HG03097 (cell line): ENCODE results near the gene WDR45B.
"Not testable (repeated sequence)": the region's sequence is repeated elsewhere in the genome, so short reads cannot be mapped to it uniquely, and the experiment has no call there.

Experiments used
- ATAC-seq: cut with Tn5 transposase; IDR thresholded peaks from one replicate; pipeline ENCODE4 v1.9.1; 2021; ENCODE audit not compliant: unreplicated experiment, low FRiP score

WDR45B gene

GRCh38 chr17:82588266-82589175 is 59.7 kb downstream of the WDR45B start:
- ATAC-seq = no peak

- no peak for ATAC-seq
These were observed 60.8 kb downstream of the WDR45B start for GRCh38 chr17:82587234-82588086.

- ATAC-seq = no peak
These were observed 61.5 kb downstream of the WDR45B start for GRCh38 chr17:82586576-82587233.

- ATAC-seq = not testable (repeated sequence)
These were observed 62.2 kb downstream of the WDR45B start for GRCh38 chr17:82585935-82586575.

GRCh38 chr17:82583720-82584234 is 64.5 kb downstream of the WDR45B start:
- no peak for ATAC-seq

GRCh38 chr17:82582709-82583108 is 65.5 kb downstream of the WDR45B start:
- no peak for ATAC-seq

- ATAC-seq = no peak
These were observed 66.0 kb downstream of the WDR45B start for GRCh38 chr17:82582213-82582612.

- not testable (repeated sequence) for ATAC-seq
These were observed 68.3 kb downstream of the WDR45B start for GRCh38 chr17:82579969-82580368.

- ATAC-seq = no peak
These were observed 70.9 kb downstream of the WDR45B start for GRCh38 chr17:82577300-82577699.

GRCh38 chr17:82575581-82576221 is 72.5 kb downstream of the WDR45B start:
- ATAC-seq = not testable (repeated sequence)

GRCh38 chr17:82574041-82574440 is 74.2 kb downstream of the WDR45B start:
- ATAC-seq = no peak

- no peak for ATAC-seq
These were observed 76.4 kb downstream of the WDR45B start for GRCh38 chr17:82571855-82572254.

GRCh38 chr17:82570277-82570676 is 78.0 kb downstream of the WDR45B start:
- ATAC-seq = no peak

- no peak for ATAC-seq
These were observed 78.6 kb downstream of the WDR45B start for GRCh38 chr17:82569621-82570020.

- no peak for ATAC-seq
These were observed 79.2 kb downstream of the WDR45B start for GRCh38 chr17:82568997-82569393.

GRCh38 chr17:82567286-82567685 is 81.0 kb downstream of the WDR45B start:
- no peak for ATAC-seq

- ATAC-seq = no peak
These were observed 81.9 kb downstream of the WDR45B start for GRCh38 chr17:82566129-82566960.

GRCh38 chr17:82565551-82565950 is 82.7 kb downstream of the WDR45B start:
- ATAC-seq = no peak
